Astrocyte (in vitro differentiated cells and primary cell): Measurements from ENCODE around the gene WNT7A. TPM values are rescaled to one million over a fixed set of nuclear protein-coding genes. Genes with fewer than 3 reads are reported as not detected.

Experiments
- DNase-seq: peaks from one replicate; pipeline ENCODE4 v3.0.0-alpha.2; 2010; ENCODE audit warnings: low read depth
- FAIRE-seq: peaks from 2 replicates; lab custom pipeline; 2011; peaks lifted over from hg19 to GRCh38; lab: Jason Lieb, UNC
- H2AFZ ChIP-seq: 2 replicates; pipeline ENCODE4 v1.6.0; 2012; ENCODE audit warnings: low read depth, low read length, inconsistent platforms
- H3K27ac ChIP-seq: 2 replicates; pipeline ENCODE4 v1.5.1; 2011; ENCODE audit warnings: low read depth, low read length, inconsistent platforms
- H3K27me3 ChIP-seq: 2 replicates; pipeline ENCODE4 v1.6.0; 2011; ENCODE audit warnings: low read length, inconsistent platforms; ENCODE audit not compliant: insufficient read depth
- H3K36me3 ChIP-seq: 2 replicates; pipeline ENCODE4 v1.5.1; 2011; ENCODE audit warnings: low read length, inconsistent platforms; ENCODE audit not compliant: insufficient read depth
- H3K4me1 ChIP-seq: 2 replicates; pipeline ENCODE4 v1.5.1; 2011; ENCODE audit warnings: low read length, inconsistent platforms; ENCODE audit not compliant: insufficient read depth
- H3K4me2 ChIP-seq: 2 replicates; pipeline ENCODE4 v1.6.0; 2012; ENCODE audit warnings: low read length, inconsistent platforms
- H3K4me3 ChIP-seq: 2 replicates; pipeline ENCODE4 v1.5.1; 2011; ENCODE audit warnings: low read depth, mild to moderate bottlenecking, low read length, inconsistent platforms; ENCODE audit not compliant: insufficient read depth
- H3K79me2 ChIP-seq: 2 replicates; pipeline ENCODE4 v1.6.0; 2012; ENCODE audit warnings: mild to moderate bottlenecking, low read length, inconsistent platforms; ENCODE audit not compliant: insufficient read depth
- H3K9ac ChIP-seq: 2 replicates; pipeline ENCODE4 v1.6.0; 2012; ENCODE audit warnings: mild to moderate bottlenecking, low read length, inconsistent platforms
- H3K9me3 ChIP-seq: 2 replicates; pipeline ENCODE4 v1.5.1; 2012; ENCODE audit warnings: low read depth, mild to moderate bottlenecking, low read length, inconsistent platforms; ENCODE audit not compliant: insufficient read depth
- H4K20me1 ChIP-seq: 2 replicates; pipeline ENCODE4 v1.6.0; 2012; ENCODE audit warnings: low read length, inconsistent platforms; ENCODE audit not compliant: insufficient read depth
- H3K27ac Mint-ChIP-seq: one replicate; pipeline ENCODE4 v1.8.0; 2021; ENCODE audit warnings: mild to moderate bottlenecking, mixed read lengths; ENCODE audit not compliant: unreplicated experiment
- H3K27me3 Mint-ChIP-seq: one replicate; pipeline ENCODE4 v1.8.0; 2021; ENCODE audit warnings: low read depth, mixed read lengths; ENCODE audit not compliant: unreplicated experiment
- H3K36me3 Mint-ChIP-seq: one replicate; pipeline ENCODE4 v1.8.0; 2021; ENCODE audit warnings: low read depth, mixed read lengths; ENCODE audit not compliant: unreplicated experiment
- H3K4me1 Mint-ChIP-seq: one replicate; pipeline ENCODE4 v1.8.0; 2021; ENCODE audit warnings: low read depth, mixed read lengths; ENCODE audit not compliant: unreplicated experiment
- H3K4me3 Mint-ChIP-seq: one replicate; pipeline ENCODE4 v1.8.0; 2021; ENCODE audit warnings: mild to moderate bottlenecking, moderate library complexity, mixed read lengths; ENCODE audit not compliant: unreplicated experiment
- H3K9me3 Mint-ChIP-seq: one replicate; pipeline ENCODE4 v1.8.0; 2021; ENCODE audit warnings: mild to moderate bottlenecking, mixed read lengths; ENCODE audit not compliant: unreplicated experiment
- EZH2 ChIP-seq: IDR thresholded peaks from 2 replicates; pipeline ENCODE4 v1.6.1; 2012; ENCODE audit warnings: mild to moderate bottlenecking, low read length, inconsistent platforms; ENCODE audit not compliant: insufficient read depth
- total RNA-seq: library from RNA; stranded (reverse); gene quantifications from 2 replicates; pipeline ENCODE4 v1.2.1, GENCODE V29; 2021
- TF ChIP-seq, protein P1 (sequence below): IDR thresholded peaks from 2 replicates; pipeline ENCODE4 v1.5.1; 2011; ENCODE audit warnings: low read depth, mild to moderate bottlenecking, inconsistent platforms, low read length, moderate library complexity; ENCODE audit not compliant: insufficient read depth

The WNT7A gene
- total RNA-seq, 1 donor from 2014 or later, result 1.7 TPM

DNA sequence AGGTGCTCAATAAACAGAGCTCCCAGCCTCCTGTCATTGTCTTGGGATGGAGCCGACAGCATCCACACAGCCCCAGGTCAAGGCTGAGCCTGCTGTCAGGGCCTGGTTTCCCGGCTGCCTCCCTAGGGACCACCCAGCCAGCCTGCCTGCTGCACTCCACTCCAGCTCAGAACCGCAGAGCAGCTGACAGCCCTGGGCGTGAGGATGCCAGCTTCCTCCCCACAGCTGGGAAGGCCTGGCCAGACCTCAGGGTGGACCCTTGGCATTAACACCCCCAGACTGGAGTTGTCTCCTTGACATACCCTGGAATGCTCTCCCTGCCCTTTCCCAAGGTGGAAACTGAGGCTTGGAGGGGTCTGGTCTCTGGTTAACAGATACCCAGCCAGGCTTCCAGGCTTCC lies 112.0 kb downstream of the WNT7A start:
- DNase-seq (no peak), FAIRE-seq (no peak)
- no peaks in the 10 kb centered on the region for H4K20me1 ChIP-seq
- peaks cover 5% of the 10 kb centered on the region for H3K9me3 ChIP-seq
- no peak overlapping the region for H3K4me3 Mint-ChIP-seq
- no peak overlapping the region for H3K27ac ChIP-seq
- H3K79me2 ChIP-seq, result no peaks in the 10 kb centered on the region
- no peaks in the 10 kb centered on the region for H3K36me3 Mint-ChIP-seq
- H3K9me3 Mint-ChIP-seq, result peaks cover 7% of the 10 kb centered on the region
- no peak for TF ChIP-seq EZH2
- TF ChIP-seq, protein P1, sequence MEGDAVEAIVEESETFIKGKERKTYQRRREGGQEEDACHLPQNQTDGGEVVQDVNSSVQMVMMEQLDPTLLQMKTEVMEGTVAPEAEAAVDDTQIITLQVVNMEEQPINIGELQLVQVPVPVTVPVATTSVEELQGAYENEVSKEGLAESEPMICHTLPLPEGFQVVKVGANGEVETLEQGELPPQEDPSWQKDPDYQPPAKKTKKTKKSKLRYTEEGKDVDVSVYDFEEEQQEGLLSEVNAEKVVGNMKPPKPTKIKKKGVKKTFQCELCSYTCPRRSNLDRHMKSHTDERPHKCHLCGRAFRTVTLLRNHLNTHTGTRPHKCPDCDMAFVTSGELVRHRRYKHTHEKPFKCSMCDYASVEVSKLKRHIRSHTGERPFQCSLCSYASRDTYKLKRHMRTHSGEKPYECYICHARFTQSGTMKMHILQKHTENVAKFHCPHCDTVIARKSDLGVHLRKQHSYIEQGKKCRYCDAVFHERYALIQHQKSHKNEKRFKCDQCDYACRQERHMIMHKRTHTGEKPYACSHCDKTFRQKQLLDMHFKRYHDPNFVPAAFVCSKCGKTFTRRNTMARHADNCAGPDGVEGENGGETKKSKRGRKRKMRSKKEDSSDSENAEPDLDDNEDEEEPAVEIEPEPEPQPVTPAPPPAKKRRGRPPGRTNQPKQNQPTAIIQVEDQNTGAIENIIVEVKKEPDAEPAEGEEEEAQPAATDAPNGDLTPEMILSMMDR, result no peak
- H3K27me3 ChIP-seq, result no peaks in the 10 kb centered on the region
- no peak overlapping the region for H2AFZ ChIP-seq
- no peak overlapping the region for H3K27ac Mint-ChIP-seq
- H3K4me1 ChIP-seq, result no peaks in the 10 kb centered on the region
- H3K27me3 Mint-ChIP-seq, result peaks cover 13% of the 10 kb centered on the region
- H3K36me3 ChIP-seq, result no peaks in the 10 kb centered on the region
- peaks cover 7% of the 10 kb centered on the region for H3K4me1 Mint-ChIP-seq
- no peak overlapping the region for H3K9ac ChIP-seq
- H3K4me3 ChIP-seq, result no peak overlapping the region
- H3K4me2 ChIP-seq, result no peak overlapping the region

DNA sequence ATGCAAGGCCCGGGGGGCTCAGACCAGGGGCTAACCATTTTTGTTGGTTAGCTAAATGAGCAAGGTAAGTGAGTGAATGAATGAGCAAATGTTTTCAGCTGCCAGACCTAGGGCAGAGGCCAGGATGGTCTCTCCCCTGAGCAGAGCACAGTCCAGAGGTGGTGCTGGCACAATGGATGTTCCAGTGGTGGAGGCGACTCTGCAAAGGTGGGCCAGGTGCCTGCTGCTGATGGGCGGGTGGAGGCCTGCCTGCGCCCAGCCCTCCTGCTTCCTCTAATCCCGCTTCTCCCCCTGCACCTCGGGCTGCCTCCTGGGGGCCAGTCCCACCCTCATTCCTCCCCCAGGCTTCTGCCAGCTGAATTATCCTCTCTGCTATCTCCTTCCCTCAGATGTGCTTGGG lies 112.8 kb downstream of the WNT7A start:
- H3K79me2 ChIP-seq, result no peaks in the 10 kb centered on the region
- DNase-seq, result no peak
- H3K27ac Mint-ChIP-seq, result no peak overlapping the region

More for the DNA sequence above, 112.8 kb downstream of the WNT7A start:
- H4K20me1 ChIP-seq, result no peaks in the 10 kb centered on the region
- no peaks in the 10 kb centered on the region for H3K36me3 ChIP-seq
- Mint-ChIP-seq H3K4me3 (no peak overlapping the region), H3K4me1 (peaks cover 7% of the 10 kb centered on the region), H3K36me3 (no peaks in the 10 kb centered on the region), H3K27me3 (peaks cover 11% of the 10 kb centered on the region), H3K9me3 (peaks cover 11% of the 10 kb centered on the region)
- FAIRE-seq, result no peak
- TF ChIP-seq EZH2, result no peak
- TF ChIP-seq, protein P1, result no peak
- H3K27me3 ChIP-seq, result no peaks in the 10 kb centered on the region
- no peaks in the 10 kb centered on the region for H3K4me1 ChIP-seq
- peaks cover 7% of the 10 kb centered on the region for H3K9me3 ChIP-seq
- no peak overlapping the region for H3K4me2 ChIP-seq
- H3K9ac ChIP-seq, result no peak overlapping the region
- H3K27ac ChIP-seq, result no peak overlapping the region
- no peak overlapping the region for H2AFZ ChIP-seq
- H3K4me3 ChIP-seq, result no peak overlapping the region

Other genes starting within 250 kb of the WNT7A start
- 10.3 TPM in 2 replicates for gene CHCHD4, start 244.8 kb upstream of the WNT7A start, total RNA-seq
- 76.7 and 79.2 TPM in 2 replicates for gene TMEM43, start 245.0 kb upstream of the WNT7A start, total RNA-seq